PC-9 (cell line): ENCODE measurements around the gene STUM. TPM values are rescaled to one million over a fixed set of nuclear protein-coding genes. Genes with fewer than 3 reads are reported as not detected.

ENCODE experiments used
- BruUV-seq: library from RNA; stranded (reverse); fragments of 400-500 nt; replicated peaks from 2 replicates; lab custom pipeline; 2021; lab: Mats Ljungman, UMichigan
- CTCF ChIA-PET: fragments of 300-600 bp; sonication (Branson Sonifier 250); formaldehyde crosslinking; loops from one replicate; lab custom pipeline; 2022; ENCODE audit warnings: antibody characterized with exemption; lab: Charles Lee
- POLR2A ChIA-PET: fragments of 300-600 bp; sonication (Branson Sonifier 250); formaldehyde crosslinking; loops from one replicate; lab custom pipeline; 2022; ENCODE audit warnings: antibody characterized with exemption; ENCODE audit not compliant: unreplicated experiment; lab: Charles Lee
- DNase-seq, 2 experiments: peaks; one replicate each; pipeline versions ENCODE4 v3.0.0 to v3.0.0-alpha.2; 2015 to 2022; ENCODE audit warnings: mixed read lengths in 1 of 2
- H2AFZ ChIP-seq: fragments of 200-600 bp; sonication (generic); 2 replicates; pipeline ENCODE4 v1.8.1; 2017; ENCODE audit warnings: antibody characterized with exemption
- H3F3A ChIP-seq: fragments of 200-600 bp; sonication (generic); 2 replicates; pipeline ENCODE4 v1.8.1; 2017; ENCODE audit warnings: antibody characterized with exemption, mild to moderate bottlenecking, low read depth; ENCODE audit not compliant: insufficient read depth
- H3K27ac ChIP-seq: fragments of 200-600 bp; sonication (generic); 2 replicates; pipeline ENCODE4 v1.6.1; 2016; ENCODE audit warnings: mixed run types
- H3K27me3 ChIP-seq: fragments of 200-600 bp; sonication (generic); 2 replicates; pipeline ENCODE4 v1.6.1; 2016; ENCODE audit warnings: low read depth, mixed run types; ENCODE audit not compliant: insufficient read depth
- H3K36me3 ChIP-seq: fragments of 200-600 bp; sonication (generic); 2 replicates; pipeline ENCODE4 v1.6.1; 2016; ENCODE audit warnings: low read depth, mixed run types
- H3K4me1 ChIP-seq: fragments of 200-600 bp; sonication (generic); replicated peaks from 2 replicates; pipeline ENCODE4 v1.6.1; 2016; ENCODE audit warnings: mixed run types; ENCODE audit not compliant: insufficient read depth
- H3K4me2 ChIP-seq: fragments of 200-600 bp; sonication (generic); 2 replicates; pipeline ENCODE4 v1.6.1; 2017; ENCODE audit warnings: mixed run types
- H3K4me3 ChIP-seq: fragments of 200-600 bp; sonication (generic); 2 replicates; pipeline ENCODE4 v1.6.1; 2016; ENCODE audit warnings: mixed run types
- H3K79me2 ChIP-seq: fragments of 200-600 bp; sonication (generic); 2 replicates; pipeline ENCODE4 v1.6.1; 2017; ENCODE audit warnings: low read depth, mixed run types
- H3K9me2 ChIP-seq: fragments of 200-600 bp; sonication (generic); 2 replicates; pipeline ENCODE4 v1.8.1; 2017; ENCODE audit warnings: mild to moderate bottlenecking; ENCODE audit not compliant: insufficient read depth
- H3K9me3 ChIP-seq: fragments of 200-600 bp; sonication (generic); 2 replicates; pipeline ENCODE4 v1.8.1; 2016; ENCODE audit warnings: low read depth; ENCODE audit not compliant: insufficient read depth
- H4K20me1 ChIP-seq: fragments of 200-600 bp; sonication (generic); 2 replicates; pipeline ENCODE4 v1.8.1; 2017; ENCODE audit not compliant: insufficient read depth
- EZH2 ChIP-seq: fragments of 200-600 bp; sonication (generic); IDR thresholded peaks from 2 replicates; pipeline ENCODE4 v1.8.0; 2017; ENCODE audit warnings: antibody characterized with exemption, low read depth
- intact Hi-C: fragments of 100-400 bp; cut with micrococcal nuclease; formaldehyde crosslinking; loops from one replicate; pipeline ENCODE4 v1.10.0; 2022; ENCODE audit not compliant: unreplicated experiment
- total RNA-seq: library from RNA; stranded (reverse); gene quantifications from 2 replicates; pipeline ENCODE4 v1.2.3, GENCODE V29; 2021
- TF ChIP-seq, protein P1 (sequence below): fragments of 200-600 bp; sonication (generic); conservative IDR thresholded peaks from 2 replicates; pipeline ENCODE4 v1.6.1; 2017; ENCODE audit warnings: mixed run types, antibody characterized with exemption, mild to moderate bottlenecking, moderate library complexity

Gene STUM
- total RNA-seq, 1 experiment from 2014 or later, result not detected

DNA sequence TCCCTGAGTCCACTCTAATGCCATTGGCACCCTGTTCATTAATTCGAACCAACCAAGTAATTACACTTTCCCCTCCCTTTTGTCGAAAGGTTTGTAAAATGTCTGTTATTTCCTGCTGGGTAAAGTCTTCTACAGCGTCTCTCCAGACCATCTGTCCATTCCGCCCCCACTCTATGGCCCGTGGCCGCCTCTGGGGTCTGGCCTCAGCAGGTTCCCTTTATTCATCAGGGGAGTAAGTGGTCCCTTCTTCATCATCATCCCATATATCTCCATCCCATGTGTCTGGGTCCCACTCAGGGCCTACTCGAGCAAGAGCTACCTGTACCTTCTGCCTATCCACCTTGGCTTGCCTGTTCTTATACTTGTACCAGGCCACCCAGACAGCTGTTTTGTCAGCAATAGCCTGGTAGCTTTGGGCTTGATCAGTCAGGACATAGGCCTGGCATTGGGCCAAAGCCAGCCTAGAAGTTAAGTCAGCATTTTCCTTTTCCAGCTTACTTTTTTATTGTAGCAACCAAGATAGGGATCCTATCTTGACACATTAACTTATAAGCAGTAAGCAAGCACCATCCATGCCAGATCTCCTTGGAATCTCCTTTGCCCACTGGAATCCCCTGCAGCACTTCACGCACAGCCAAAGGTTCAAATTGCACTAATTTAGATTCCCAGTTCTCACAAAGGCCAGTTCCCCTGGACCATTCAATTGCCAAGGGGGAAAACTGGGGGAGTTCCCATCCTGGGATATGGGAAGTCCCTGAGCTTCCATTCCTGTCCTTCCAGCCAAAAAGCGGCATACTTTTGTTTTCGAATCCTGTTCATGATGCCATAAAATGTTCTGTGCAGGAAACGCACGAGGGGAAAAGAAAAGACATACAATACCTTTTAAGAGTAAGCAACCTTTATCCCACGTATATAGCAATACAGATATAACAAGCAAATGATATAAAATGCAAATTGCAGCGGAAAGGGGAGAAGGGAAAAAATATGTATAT, 6.6 kb upstream of the STUM start:
- Histone ChIP-seq H3K4me3 (no peak overlapping the region), H3K4me2 (no peak overlapping the region), H3K79me2 (no peaks in the 10 kb centered on the region), H4K20me1 (no peaks in the 10 kb centered on the region), H3K36me3 (no peaks in the 10 kb centered on the region), H3K9me2 (no peaks in the 10 kb centered on the region), H3K27ac (no peak overlapping the region), H2AFZ (no peak overlapping the region), H3F3A (no peaks in the 10 kb centered on the region), H3K27me3 (peaks cover 34% of the 10 kb centered on the region), H3K4me1 (no peaks in the 10 kb centered on the region), H3K9me3 (no peaks in the 10 kb centered on the region)
- DNase-seq, result no peak
- ChIA-PET POLR2A (no interaction called here), CTCF (interaction anchor here (0.6 kb wide), 1 partner anchor 271 kb away, joined by 3 read pairs; no protein-coding TSS in a partner anchor)
- TF ChIP-seq, protein P1, sequence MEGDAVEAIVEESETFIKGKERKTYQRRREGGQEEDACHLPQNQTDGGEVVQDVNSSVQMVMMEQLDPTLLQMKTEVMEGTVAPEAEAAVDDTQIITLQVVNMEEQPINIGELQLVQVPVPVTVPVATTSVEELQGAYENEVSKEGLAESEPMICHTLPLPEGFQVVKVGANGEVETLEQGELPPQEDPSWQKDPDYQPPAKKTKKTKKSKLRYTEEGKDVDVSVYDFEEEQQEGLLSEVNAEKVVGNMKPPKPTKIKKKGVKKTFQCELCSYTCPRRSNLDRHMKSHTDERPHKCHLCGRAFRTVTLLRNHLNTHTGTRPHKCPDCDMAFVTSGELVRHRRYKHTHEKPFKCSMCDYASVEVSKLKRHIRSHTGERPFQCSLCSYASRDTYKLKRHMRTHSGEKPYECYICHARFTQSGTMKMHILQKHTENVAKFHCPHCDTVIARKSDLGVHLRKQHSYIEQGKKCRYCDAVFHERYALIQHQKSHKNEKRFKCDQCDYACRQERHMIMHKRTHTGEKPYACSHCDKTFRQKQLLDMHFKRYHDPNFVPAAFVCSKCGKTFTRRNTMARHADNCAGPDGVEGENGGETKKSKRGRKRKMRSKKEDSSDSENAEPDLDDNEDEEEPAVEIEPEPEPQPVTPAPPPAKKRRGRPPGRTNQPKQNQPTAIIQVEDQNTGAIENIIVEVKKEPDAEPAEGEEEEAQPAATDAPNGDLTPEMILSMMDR, result no peak
- no peak for TF ChIP-seq EZH2
- intact Hi-C loops, result no loop called here
- BruUV-seq, result no TSS peak

DNA sequence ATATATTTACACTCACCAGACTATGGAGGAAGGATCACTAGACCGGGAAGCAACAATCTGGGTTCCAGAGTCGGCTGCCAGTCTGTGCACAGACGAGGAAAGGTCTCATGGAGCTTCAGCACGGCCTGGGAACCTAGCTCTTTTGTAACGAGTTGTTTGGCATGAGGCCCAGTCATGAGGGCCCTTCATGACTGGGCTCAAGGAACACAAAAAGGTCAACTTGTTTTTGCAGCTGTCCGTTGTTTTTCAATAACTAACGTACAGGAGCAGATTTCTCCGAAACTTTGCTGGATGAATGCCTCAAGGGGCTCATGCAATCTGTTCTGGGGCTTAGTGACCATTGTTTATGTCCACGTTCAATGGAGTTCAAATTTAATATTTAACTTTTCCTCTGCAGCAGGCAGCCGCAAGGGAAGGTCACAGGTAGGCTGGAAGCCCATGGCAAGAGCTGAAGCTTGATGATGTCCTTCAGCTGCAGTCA, 5.9 kb upstream of the STUM start:
- Histone ChIP-seq H3F3A (no peaks in the 10 kb centered on the region), H3K9me2 (no peaks in the 10 kb centered on the region), H3K79me2 (no peaks in the 10 kb centered on the region), H2AFZ (no peak overlapping the region), H3K27ac (no peak overlapping the region), H3K4me3 (no peak overlapping the region), H3K9me3 (no peaks in the 10 kb centered on the region), H3K27me3 (peaks cover 28% of the 10 kb centered on the region), H4K20me1 (no peaks in the 10 kb centered on the region), H3K4me1 (no peaks in the 10 kb centered on the region), H3K4me2 (no peak overlapping the region), H3K36me3 (no peaks in the 10 kb centered on the region)
- no TSS peak for BruUV-seq
- POLR2A ChIA-PET, result no interaction called here
- TF ChIP-seq EZH2, result no peak
- TF ChIP-seq, protein P1, result no peak
- intact Hi-C loops, result no loop called here
- no peak for DNase-seq
- CTCF ChIA-PET, result no interaction called here

DNA sequence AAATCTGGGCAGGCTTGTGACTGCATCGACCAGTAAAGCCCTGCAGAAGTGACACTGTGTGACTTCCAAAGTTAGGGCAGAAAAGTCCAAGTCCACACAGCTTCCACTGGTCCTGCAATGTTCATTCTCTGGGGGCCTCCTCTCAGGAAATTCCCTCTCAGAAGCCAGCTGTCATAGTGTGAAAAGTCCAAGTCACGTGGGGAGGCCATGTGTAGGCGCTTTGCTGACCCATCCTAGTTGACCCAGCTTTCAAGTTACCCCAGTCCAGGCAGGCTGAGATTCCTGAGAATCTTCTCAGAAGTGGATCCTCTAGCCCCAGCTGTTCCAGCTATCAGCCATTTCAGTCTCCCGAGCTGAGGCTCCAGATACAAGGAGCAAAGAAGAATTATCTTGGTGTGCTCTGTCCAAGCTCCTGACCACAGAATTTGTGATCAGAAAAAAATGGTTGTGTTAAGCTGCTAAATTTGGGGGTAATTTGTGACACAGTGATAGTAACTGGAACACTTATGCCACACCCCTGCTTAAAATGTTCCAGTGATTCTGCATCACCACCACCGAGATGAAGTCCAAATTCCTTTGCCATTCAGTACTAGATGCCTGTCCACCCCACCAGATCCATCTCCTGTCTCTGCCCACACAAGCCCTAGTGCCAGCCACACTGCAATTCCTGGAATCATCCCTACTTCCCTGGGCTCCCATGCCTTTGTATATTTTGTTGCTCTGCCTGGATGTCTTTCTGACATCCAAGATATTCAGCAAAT, 2.5 kb upstream of the STUM start:
- no peak overlapping the region for H3K4me3 ChIP-seq
- H3K4me1 ChIP-seq, result no peaks in the 10 kb centered on the region
- H3F3A ChIP-seq, result no peaks in the 10 kb centered on the region
- ChIA-PET CTCF (no interaction called here), POLR2A (no interaction called here)
- no peak for DNase-seq
- H3K9me3 ChIP-seq, result no peaks in the 10 kb centered on the region
- no peak overlapping the region for H2AFZ ChIP-seq
- intact Hi-C loops, result loop anchor here (5.0 kb wide), 2 partner anchors 81 to 419 kb away; no protein-coding TSS in a partner anchor
- TF ChIP-seq, protein P1, result no peak
- no peak for TF ChIP-seq EZH2
- no peak overlapping the region for H3K4me2 ChIP-seq
- H4K20me1 ChIP-seq, result no peaks in the 10 kb centered on the region
- H3K36me3 ChIP-seq, result no peaks in the 10 kb centered on the region
- no TSS peak for BruUV-seq
- peaks cover 4% of the 10 kb centered on the region; the same call in 1 of the 2 replicates for H3K27me3 ChIP-seq
- no peak overlapping the region for H3K27ac ChIP-seq
- H3K79me2 ChIP-seq, result no peaks in the 10 kb centered on the region
- no peaks in the 10 kb centered on the region for H3K9me2 ChIP-seq
